Choroid plexus epithelial cell (primary cell): ENCODE measurements around the gene TEX48.

Experiments
- DNase-seq: peaks from one replicate; pipeline ENCODE4 v3.0.0-alpha.2; 2010; ENCODE audit warnings: low read depth
- H3K4me3 ChIP-seq: 2 replicates; pipeline ENCODE4 v1.5.1; 2011; ENCODE audit warnings: low read depth, mild to moderate bottlenecking, control low read depth, low read length, moderate library complexity
- CTCF ChIP-seq: conservative IDR thresholded peaks from 2 replicates; pipeline ENCODE4 v1.5.1; 2011; ENCODE audit warnings: low read depth, mild to moderate bottlenecking, control low read depth, inconsistent platforms, low read length, moderate library complexity

Gene TEX48, protein sequence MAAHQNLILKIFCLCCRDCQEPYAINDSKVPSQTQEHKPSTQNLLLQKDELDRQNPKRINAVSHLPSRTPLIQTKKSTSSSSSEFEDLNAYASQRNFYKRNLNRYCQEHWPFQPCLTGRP

GRCh38 chr9:114681594-114682332 is at the start of gene TEX48:
Gene TEX48 (minus strand): TSS chr9:114682192. CDS start chr9:114671723, 10,469 bp downstream.
- peak; percentile 88 for TF ChIP-seq CTCF
- H3K4me3 ChIP-seq, result no peak within 1 kb of the TSS
- peak; percentile 88 for DNase-seq

DNA sequence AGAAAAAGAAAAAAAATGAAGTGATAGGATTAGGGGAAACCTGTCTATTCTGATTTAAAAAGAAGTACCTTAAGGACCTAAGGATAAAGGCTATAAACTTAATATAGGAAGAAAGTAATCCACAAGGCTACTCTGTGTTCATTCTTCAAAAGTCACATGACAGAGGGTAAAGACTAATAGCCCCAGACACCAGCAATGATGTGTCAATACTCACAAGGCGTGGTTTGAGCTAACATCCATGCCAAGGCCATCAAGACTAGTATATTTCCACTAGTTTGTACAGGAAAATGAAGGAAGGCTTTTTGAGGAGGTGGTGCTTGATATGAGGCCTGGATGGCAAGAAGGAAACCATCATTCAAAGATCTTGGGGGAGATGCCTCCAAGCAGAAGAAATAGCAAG is 49.7 kb upstream of the TEX48 start:
- TF ChIP-seq CTCF, result no peak
- H3K4me3 ChIP-seq, result no peak overlapping the region
- no peak for DNase-seq

- no peak for DNase-seq
- H3K4me3 ChIP-seq, result no peak overlapping the region
- no peak for TF ChIP-seq CTCF
These were observed 47.7 kb upstream of the TEX48 start for GRCh38 chr9:114729706-114730105.

- H3K4me3 ChIP-seq, result no peak overlapping the region
- no peak for TF ChIP-seq CTCF
- DNase-seq, result no peak
These were observed 43.9 kb upstream of the TEX48 start for GRCh38 chr9:114725930-114726329.

DNA sequence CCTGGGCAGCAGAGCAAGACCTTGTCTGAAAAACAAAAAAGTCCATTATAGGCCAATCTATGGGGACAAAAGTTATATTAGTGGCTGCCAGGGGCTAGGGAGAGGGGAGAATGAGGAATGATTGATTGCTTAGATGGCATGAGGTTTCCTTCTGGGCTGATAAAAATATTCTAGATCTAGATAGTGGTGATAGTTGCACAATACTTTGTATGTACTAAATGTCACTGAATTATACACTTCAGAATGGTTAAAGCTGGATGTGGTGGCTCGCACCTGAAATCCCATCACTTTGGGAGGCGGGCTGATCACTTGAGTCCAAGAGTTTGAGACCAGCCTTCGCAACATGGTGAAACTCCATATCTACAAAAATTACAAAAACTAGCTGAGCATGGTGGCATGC is 42.8 kb upstream of the TEX48 start:
- H3K4me3 ChIP-seq, result no peak overlapping the region
- no peak for TF ChIP-seq CTCF
- no peak for DNase-seq

DNA sequence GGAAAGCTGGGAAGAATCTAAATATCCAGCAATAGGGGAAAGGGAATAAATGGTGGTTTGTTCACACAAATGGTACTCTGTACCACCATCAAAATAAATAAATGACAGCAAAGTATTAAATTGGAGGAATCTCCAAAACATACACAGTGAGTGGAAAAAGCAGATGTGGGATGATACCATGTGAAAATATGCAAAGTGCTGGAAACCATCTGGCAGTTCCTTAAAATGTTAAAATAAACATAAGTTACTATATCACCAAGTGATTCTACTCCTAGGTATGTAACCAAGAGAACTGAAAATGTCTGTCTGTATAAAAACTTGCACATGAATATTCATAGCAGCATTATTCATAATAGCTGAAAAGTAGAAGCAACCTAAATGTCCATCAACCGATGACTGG is 41.9 kb upstream of the TEX48 start:
- peak; percentile 36 for DNase-seq
- no peak overlapping the region for H3K4me3 ChIP-seq
- no peak for TF ChIP-seq CTCF
